CD4-positive, CD25-positive, alpha-beta regulatory T cell (primary cell): Measurements from ENCODE around the gene RHBDF1. TPM values are rescaled to one million over a fixed set of nuclear protein-coding genes. Genes with fewer than 3 reads are reported as not detected.

Experiments
- ATAC-seq, 2 donors: fragments of 150-1000 bp; cut with Tn5 transposase; one replicate each; pipeline ENCODE4 v1.10.0; 2021; ENCODE audit warnings: low read depth in 2 of 2, moderate number of reproducible peaks in 2 of 2, moderate library complexity in 1 of 2
- DNase-seq, 3 donors: peaks; one replicate each; pipeline versions ENCODE4 v3.0.0 to v3.0.0-alpha.2; 2012 to 2022; ENCODE audit warnings: mixed read lengths in 1 of 3
- H3K27ac ChIP-seq: one replicate; pipeline ENCODE4 v1.7.0; 2013; ENCODE audit warnings: mild to moderate bottlenecking, low read length; ENCODE audit not compliant: insufficient read depth, poor library complexity, severe bottlenecking
- H3K27me3 ChIP-seq: one replicate; pipeline ENCODE4 v1.7.0; 2013; ENCODE audit warnings: low read length; ENCODE audit not compliant: control insufficient read depth, insufficient read depth
- H3K36me3 ChIP-seq: one replicate; pipeline ENCODE4 v1.7.0; 2013; ENCODE audit warnings: mild to moderate bottlenecking, low read length, moderate library complexity; ENCODE audit not compliant: control insufficient read depth, insufficient read depth
- H3K4me1 ChIP-seq: 2 replicates; pipeline ENCODE4 v1.7.0; 2013; ENCODE audit warnings: mild to moderate bottlenecking, low read length; ENCODE audit not compliant: insufficient read depth, control insufficient read depth, poor library complexity, severe bottlenecking
- H3K4me3 ChIP-seq: one replicate; pipeline ENCODE4 v1.7.0; 2013; ENCODE audit warnings: low read depth, mild to moderate bottlenecking, low read length, moderate library complexity
- H3K9me3 ChIP-seq, 2 experiments: 1 replicate in 1 of 2; 2 replicates in 1 of 2; pipeline ENCODE4 v1.7.0; 2013; ENCODE audit warnings: low read length in 2 of 2, mild to moderate bottlenecking in 1 of 2, moderate library complexity in 1 of 2; ENCODE audit not compliant: control insufficient read depth in 2 of 2
- H3K27ac Mint-ChIP-seq, 3 donors: one replicate each; pipeline ENCODE4 v1.8.0; 2020 to 2022; ENCODE audit warnings: mild to moderate bottlenecking in 3 of 3, mixed read lengths in 3 of 3, moderate library complexity in 2 of 3
- H3K27me3 Mint-ChIP-seq: one replicate; pipeline ENCODE4 v1.8.0; 2022; ENCODE audit warnings: mild to moderate bottlenecking, mixed read lengths
- H3K36me3 Mint-ChIP-seq: one replicate; pipeline ENCODE4 v1.8.0; 2020; ENCODE audit warnings: mixed read lengths
- H3K4me1 Mint-ChIP-seq, 4 donors: one replicate each; pipeline ENCODE4 v1.8.0; 2020 to 2022; ENCODE audit warnings: mixed read lengths in 4 of 4, mild to moderate bottlenecking in 1 of 4
- H3K4me3 Mint-ChIP-seq, 4 donors: one replicate each; pipeline ENCODE4 v1.8.0; 2020 to 2022; ENCODE audit warnings: mild to moderate bottlenecking in 4 of 4, mixed read lengths in 4 of 4, moderate library complexity in 3 of 4
- H3K9me3 Mint-ChIP-seq, 7 donors: one replicate each; pipeline ENCODE4 v1.8.0; 2020 to 2022; ENCODE audit warnings: mixed read lengths in 7 of 7, mild to moderate bottlenecking in 3 of 7, moderate library complexity in 2 of 7
- polyA plus RNA-seq, 4 donors: library from polyadenylated mRNA; unstranded; fragments of 300-500 nt; fragmentation: Illumina TruSeq; gene quantifications; one replicate each; pipeline ENCODE4 v1.2.3, GENCODE V29; 2021
- total RNA-seq: library from RNA; stranded (reverse); gene quantifications from one replicate; pipeline ENCODE4 v1.2.3, GENCODE V29; 2022

RHBDF1 gene
- total and polyA plus RNA-seq, 5 donors from 2014 or later: 0.67 TPM; not detected in 4

DNA sequence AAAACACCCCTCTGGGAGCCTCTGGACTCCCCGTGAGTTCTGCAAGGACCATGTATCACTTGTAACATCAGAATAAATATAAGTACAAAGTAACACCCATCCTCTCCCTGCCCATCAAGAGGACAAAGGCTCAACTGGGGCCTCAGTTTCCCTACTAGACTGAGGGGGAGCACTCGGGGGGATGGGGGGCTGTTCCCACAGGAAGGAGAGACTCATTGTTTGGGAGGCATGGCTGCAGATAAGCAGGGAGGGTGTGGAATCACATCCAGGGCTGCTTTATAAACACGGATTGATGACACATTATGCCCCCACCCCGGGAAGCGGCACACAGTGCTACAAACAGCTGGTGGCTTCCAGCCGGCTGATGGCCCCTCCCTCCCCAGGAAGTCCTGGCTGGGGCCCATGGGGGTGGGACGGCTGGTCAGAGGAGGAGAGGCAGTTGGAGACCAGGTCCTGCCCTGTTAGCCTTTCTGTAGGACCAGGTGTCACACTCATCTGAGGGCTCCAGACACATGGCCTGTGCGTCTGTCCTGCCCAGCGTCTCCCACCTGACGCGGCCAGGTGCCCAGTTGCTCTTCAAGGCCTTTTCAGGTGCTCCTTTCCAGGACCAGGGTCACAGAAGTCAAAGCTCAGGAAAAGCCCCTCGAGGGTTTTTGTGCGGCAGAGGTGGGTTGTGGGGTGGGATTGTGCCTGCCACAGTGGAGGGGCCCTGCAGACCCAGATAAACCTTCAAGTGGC lies 4.3 kb upstream of the RHBDF1 start:
- peaks cover 9% of the 10 kb centered on the region for H3K27me3 ChIP-seq
- no peaks in the 10 kb centered on the region for H3K9me3 Mint-ChIP-seq
- peak overlapping the region; percentile 80 to 86 (median 83) for H3K4me3 Mint-ChIP-seq
- H3K27me3 Mint-ChIP-seq: peaks cover 16% of the 10 kb centered on the region
- no peak overlapping the region for H3K27ac ChIP-seq
- H3K9me3 ChIP-seq: no peaks in the 10 kb centered on the region
- H3K4me1 ChIP-seq: peaks cover 35% of the 10 kb centered on the region
- no peaks in the 10 kb centered on the region for H3K36me3 ChIP-seq
- ATAC-seq (no peak), DNase-seq (peak in 1 of 3 donors; percentile 33)
- H3K4me1 Mint-ChIP-seq: peaks cover 0 to 43% (median 8%) of the 10 kb centered on the region in 4 donors
- H3K4me3 ChIP-seq: no peak overlapping the region
- H3K27ac Mint-ChIP-seq: peak overlapping the region in 1 of 3 donors; percentile 74
- H3K36me3 Mint-ChIP-seq: no peaks in the 10 kb centered on the region

DNA sequence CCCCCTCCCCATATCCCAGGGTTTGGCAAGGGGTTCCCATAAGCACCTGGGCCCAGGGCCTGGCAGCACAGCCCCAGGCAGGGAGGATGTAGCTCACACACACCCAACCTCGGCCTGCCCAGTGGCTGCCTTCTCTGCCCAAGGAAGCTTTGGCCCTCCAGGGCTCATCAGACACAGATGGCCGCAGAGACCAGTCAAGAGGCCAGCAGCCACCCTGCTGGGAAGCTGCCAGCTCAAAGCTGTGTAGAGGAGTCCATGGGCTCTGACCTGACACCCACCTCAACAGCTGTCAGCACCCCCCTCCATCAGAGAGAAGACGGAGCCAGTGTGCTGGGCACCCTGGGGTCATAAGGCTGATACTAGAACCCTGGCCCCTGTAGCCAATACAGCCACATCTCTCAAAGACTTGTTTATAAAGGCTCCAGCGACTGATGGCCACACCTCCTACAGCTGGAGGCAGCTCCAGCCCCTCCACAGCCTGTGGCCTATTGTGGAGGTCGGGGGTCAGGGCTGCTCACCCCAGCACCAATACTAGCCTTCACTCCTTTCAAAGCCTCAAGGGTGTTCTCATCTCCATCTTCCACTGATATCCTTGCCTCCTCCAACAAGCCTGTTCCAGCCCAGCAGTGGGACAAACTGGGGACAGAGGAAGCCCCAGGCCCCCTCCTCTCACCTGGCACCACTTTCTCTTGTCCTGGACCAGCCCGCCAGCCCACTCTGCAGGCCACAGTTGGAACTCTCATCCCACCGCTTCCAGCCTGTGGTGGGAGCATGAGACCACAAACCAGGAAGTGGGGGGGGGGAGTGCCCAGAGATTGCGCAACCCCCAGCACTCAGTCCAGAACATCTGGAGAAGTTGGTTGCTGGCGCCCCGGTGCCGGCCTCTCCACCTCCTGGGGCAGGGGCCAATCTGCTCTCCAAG lies 3.4 kb upstream of the RHBDF1 start:
- H3K9me3 Mint-ChIP-seq: no peaks in the 10 kb centered on the region
- peak overlapping the region; percentile 5 to 86 (median 62) for H3K4me3 Mint-ChIP-seq
- H3K4me1 ChIP-seq: peaks cover 35% of the 10 kb centered on the region
- no peaks in the 10 kb centered on the region for H3K36me3 ChIP-seq
- no peak for DNase-seq
- no peaks in the 10 kb centered on the region for H3K9me3 ChIP-seq
- no peak overlapping the region for H3K4me3 ChIP-seq
- peaks cover 21% of the 10 kb centered on the region for H3K27me3 Mint-ChIP-seq
- H3K27ac ChIP-seq: no peak overlapping the region
- ATAC-seq: no peak
- H3K36me3 Mint-ChIP-seq: no peaks in the 10 kb centered on the region
- peaks cover 9% of the 10 kb centered on the region for H3K27me3 ChIP-seq
- peaks cover 0 to 43% (median 8%) of the 10 kb centered on the region in 4 donors for H3K4me1 Mint-ChIP-seq
- H3K27ac Mint-ChIP-seq: peak overlapping the region in 1 of 3 donors; percentile 74

DNA sequence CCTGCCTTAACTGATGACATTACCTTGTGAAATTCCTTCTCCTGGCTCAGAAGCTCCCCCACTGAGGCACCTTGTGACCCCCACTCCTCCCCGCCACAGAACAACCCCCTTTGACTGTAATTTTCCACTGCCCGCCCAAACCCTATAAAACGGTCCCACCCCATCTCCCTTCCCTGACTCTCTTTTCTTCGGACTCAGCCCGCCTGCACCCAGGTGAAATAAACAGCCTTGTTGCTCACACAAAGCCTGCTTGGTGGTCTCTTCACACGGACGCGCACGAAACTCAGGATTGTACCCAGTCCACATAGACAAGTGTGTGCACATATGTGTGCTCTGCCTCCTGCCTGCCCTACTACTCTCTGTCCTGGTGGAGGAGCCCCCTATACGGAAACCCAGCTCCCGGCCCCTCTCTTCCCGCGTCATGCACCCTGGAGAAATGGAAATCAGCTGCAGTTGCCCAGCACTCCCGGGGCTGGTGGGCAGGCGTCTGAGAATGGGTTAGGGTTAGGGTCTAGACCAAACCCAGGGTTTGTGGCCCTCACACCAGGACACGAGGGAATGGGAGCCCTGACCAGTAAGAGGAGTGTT lies 2.4 kb upstream of the RHBDF1 start:
- ATAC-seq (no peak), DNase-seq (no peak)
- Mint-ChIP-seq H3K27me3 (peaks cover 26% of the 10 kb centered on the region), H3K4me1 (peaks cover 0 to 35% (median 8%) of the 10 kb centered on the region in 4 donors), H3K36me3 (no peaks in the 10 kb centered on the region), H3K9me3 (no peaks in the 10 kb centered on the region), H3K4me3 (peak overlapping the region in 3 of 4 donors; percentile 53 to 82 (median 65)), H3K27ac (peak overlapping the region in 1 of 3 donors; percentile 21)
- H3K9me3 ChIP-seq: no peaks in the 10 kb centered on the region
- no peak overlapping the region for H3K4me3 ChIP-seq
- H3K36me3 ChIP-seq: no peaks in the 10 kb centered on the region
- peaks cover 13% of the 10 kb centered on the region for H3K27me3 ChIP-seq
- H3K27ac ChIP-seq: no peak overlapping the region
- peaks cover 35% of the 10 kb centered on the region for H3K4me1 ChIP-seq

DNA sequence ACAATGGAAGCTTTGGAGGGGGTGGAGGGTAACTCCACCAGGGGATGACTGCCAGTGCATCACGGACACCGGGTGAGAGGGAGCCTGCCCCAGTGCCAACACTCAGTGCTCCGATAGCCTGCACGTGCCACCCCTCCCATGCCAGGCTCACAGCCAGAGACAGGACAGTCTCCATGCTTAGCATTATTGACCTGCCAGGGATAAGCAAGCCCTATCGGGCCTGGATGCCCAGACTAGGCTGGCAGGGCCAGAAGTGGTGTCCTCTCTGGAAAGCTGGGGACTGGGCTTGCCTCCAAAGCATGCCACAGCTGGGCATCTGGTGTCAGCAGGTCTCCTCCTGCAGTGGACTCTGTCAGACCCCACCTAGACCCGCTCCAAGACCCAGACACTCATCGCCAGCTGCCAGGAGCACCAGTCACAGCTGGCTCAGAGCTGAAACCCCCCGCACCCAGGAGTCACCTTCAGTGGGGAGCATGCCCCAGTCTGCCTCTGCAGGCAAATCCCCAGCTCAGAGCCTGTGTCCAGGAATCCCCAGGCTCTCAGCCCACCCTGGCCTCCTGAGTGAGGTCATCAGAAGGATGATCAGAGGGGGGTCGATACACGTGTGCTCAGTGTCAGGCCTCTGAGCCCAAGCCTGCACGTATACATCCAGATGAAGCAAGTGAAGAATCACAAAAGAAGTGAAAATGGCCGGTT lies 1.8 kb upstream of the RHBDF1 start:
- peak overlapping the region in 2 of 4 donors; percentile 65 to 82 for H3K4me3 Mint-ChIP-seq

DNA sequence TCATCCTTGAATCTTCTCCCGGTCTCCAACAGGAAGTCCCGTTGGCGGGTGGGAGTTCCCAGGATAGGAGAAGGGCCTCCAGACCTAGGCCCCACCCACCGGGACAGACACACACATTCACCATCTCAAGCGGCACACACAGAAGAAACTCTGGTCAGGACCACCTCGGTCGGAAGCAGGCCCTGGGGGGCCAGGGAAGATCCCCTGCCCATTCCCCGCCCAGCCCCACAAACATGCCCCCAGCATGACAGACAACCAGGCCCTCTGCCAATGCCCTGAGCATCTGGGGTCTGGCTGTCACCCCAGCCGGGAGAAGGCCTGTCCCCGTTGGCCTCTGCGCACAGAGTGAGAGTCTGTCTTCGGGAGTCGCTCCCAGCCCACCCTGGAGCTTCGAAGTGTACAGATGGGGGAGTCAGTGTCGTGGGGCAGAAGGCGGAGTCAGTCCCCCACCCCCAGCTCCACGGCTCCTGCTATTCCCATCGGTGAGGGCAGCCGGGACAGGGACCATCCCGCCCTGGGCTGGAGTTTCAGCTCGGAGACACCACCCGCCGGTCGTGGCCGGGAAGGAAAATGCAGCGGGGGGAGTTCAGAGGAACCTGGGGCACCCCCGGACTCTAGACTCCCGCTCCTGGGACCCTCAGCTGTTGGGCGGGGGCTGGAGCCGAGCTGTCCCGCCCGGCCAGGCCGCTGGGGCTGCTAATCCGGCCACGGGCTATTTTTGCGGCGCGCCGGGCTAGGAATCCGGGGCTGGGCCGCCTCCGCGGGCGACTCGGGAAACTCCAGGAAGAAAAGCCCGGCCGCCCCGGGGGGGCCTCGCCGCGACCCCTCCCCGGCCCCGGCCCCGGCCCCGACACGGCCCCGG lies 660 bp downstream of the RHBDF1 start:
- H3K36me3 ChIP-seq: no peaks in the 10 kb centered on the region
- Mint-ChIP-seq H3K9me3 (peaks cover 0 to 2% (median 0%) of the 10 kb centered on the region in 7 donors), H3K27ac (no peak overlapping the region), H3K36me3 (no peaks in the 10 kb centered on the region), H3K4me3 (no peak overlapping the region), H3K27me3 (peaks cover 31% of the 10 kb centered on the region), H3K4me1 (peaks cover 0 to 16% (median 5%) of the 10 kb centered on the region in 4 donors)
- H3K9me3 ChIP-seq: no peaks in the 10 kb centered on the region
- DNase-seq (no peak), ATAC-seq (no peak)
- H3K27me3 ChIP-seq: peaks cover 13% of the 10 kb centered on the region
- no peak overlapping the region for H3K27ac ChIP-seq
- H3K4me1 ChIP-seq: peaks cover 14% of the 10 kb centered on the region
- no peak overlapping the region for H3K4me3 ChIP-seq

More for the DNA sequence above, 1.8 kb upstream of the RHBDF1 start:
- Mint-ChIP-seq H3K27me3 (peaks cover 26% of the 10 kb centered on the region), H3K27ac (no peak overlapping the region), H3K4me1 (peaks cover 0 to 29% (median 7%) of the 10 kb centered on the region in 4 donors), H3K9me3 (no peaks in the 10 kb centered on the region), H3K36me3 (no peaks in the 10 kb centered on the region)
- no peaks in the 10 kb centered on the region for H3K36me3 ChIP-seq
- no peaks in the 10 kb centered on the region for H3K9me3 ChIP-seq
- H3K27ac ChIP-seq: no peak overlapping the region
- H3K4me3 ChIP-seq: no peak overlapping the region
- H3K27me3 ChIP-seq: peaks cover 13% of the 10 kb centered on the region
- H3K4me1 ChIP-seq: peaks cover 35% of the 10 kb centered on the region
- DNase-seq: no peak
- no peak for ATAC-seq

DNA sequence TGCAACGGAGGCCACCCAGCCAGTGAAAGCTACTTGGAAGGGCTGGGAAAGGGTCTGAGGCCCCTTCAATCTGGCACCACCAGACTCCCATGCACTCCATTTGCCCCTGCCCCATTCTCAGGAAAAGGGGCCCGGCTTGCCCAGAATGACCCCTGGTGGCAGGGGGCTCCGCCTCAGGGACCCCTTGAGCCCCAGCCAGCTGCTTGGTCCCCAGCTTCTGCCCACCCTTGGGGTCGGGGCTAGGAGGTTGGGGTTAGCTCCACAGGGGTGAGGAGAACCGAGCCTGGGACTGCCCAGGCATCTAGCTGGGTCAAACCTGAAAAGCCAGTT lies 1.3 kb downstream of the RHBDF1 start:
- no peak overlapping the region for H3K27ac ChIP-seq
- H3K27me3 ChIP-seq: peaks cover 13% of the 10 kb centered on the region
- Mint-ChIP-seq H3K36me3 (no peaks in the 10 kb centered on the region), H3K9me3 (peaks cover 0 to 2% (median 0%) of the 10 kb centered on the region in 7 donors), H3K4me1 (peaks cover 0 to 10% (median 1%) of the 10 kb centered on the region in 4 donors), H3K4me3 (no peak overlapping the region), H3K27ac (no peak overlapping the region), H3K27me3 (peaks cover 31% of the 10 kb centered on the region)
- no peak for DNase-seq
- no peak overlapping the region for H3K4me3 ChIP-seq
- no peaks in the 10 kb centered on the region for H3K36me3 ChIP-seq
- no peak for ATAC-seq
- H3K4me1 ChIP-seq: peaks cover 8% of the 10 kb centered on the region
- H3K9me3 ChIP-seq: no peaks in the 10 kb centered on the region
